ENCODE data around the gene ACAD8. TPM values are rescaled to one million over a fixed set of nuclear protein-coding genes. Genes with fewer than 3 reads are reported as not detected.

ACAD8 gene
- total and polyA plus RNA-seq, 10 of the 15 experiments (the other 5 are each of a cell fraction or from before 2014, with no cell fraction given): 9.9 to 34.8 (median 22.2) TPM

DNA sequence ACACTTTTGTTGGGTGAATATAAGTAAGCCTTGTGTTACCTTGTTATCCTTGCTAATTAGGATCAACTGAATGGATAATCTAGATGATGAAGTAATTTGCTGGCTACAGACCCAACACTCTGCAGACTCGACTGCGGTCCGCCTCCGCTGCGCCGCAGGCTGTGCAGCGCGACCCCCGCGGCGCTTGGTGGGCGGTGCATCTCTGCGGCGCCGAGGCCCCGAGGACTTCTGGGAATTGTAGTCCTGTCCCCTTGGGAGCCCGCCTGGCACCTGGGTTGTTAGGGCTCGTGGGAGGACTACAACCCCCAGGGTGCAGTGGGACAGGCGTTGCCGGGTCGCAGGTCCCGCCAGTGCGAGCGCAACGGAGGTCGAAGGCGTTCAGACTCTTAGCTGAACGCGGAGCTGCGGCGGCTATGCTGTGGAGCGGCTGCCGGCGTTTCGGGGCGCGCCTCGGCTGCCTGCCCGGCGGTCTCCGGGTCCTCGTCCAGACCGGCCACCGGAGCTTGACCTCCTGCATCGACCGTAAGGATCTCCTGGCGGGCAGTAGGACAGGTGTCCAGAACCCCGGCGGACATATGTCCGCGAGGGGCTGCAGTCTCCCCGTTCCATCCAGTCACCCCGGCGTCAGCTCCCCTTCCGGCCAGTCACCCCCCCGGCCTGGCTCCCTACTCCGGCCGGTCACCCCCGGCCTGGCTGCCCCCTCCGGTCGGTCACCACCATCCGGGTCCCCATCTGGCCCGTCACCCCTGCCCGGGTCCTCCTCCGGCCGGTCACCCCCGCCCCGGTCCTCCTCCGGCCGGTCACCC lies at the start of gene ACAD8, which contains the start of gene THYN1 (continued):
- TF ChIP-seq, protein P1, sequence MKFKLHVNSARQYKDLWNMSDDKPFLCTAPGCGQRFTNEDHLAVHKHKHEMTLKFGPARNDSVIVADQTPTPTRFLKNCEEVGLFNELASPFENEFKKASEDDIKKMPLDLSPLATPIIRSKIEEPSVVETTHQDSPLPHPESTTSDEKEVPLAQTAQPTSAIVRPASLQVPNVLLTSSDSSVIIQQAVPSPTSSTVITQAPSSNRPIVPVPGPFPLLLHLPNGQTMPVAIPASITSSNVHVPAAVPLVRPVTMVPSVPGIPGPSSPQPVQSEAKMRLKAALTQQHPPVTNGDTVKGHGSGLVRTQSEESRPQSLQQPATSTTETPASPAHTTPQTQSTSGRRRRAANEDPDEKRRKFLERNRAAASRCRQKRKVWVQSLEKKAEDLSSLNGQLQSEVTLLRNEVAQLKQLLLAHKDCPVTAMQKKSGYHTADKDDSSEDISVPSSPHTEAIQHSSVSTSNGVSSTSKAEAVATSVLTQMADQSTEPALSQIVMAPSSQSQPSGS (IDR thresholded peaks at IDR 0.05; ENCODE audit: low read length): no peak
- TF ChIP-seq POLR2AphosphoS2 (IDR thresholded peaks at IDR 0.05; ENCODE audit: low read depth, low read length) (peak; percentile 70; the same call in 1 of the 2 replicates), CHD1 (IDR thresholded peaks at IDR 0.05; ENCODE audit: low read depth, low read length) (no peak), NR2F1 (conservative IDR thresholded peaks at IDR 0.05) (peak; percentile 82), KLF5 (IDR thresholded peaks at IDR 0.05; ENCODE audit: partially characterized antibody) (no peak), YBX1 (IDR thresholded peaks at IDR 0.05) (no peak), POLR2A (IDR thresholded peaks at IDR 0.05; ENCODE audit: low read depth, low read length) (peak; percentile 88), YY1 (IDR thresholded peaks at IDR 0.05; ENCODE audit: low read depth, low read length) (peak; percentile 28; the same call in 1 of the 2 replicates), CREM (IDR thresholded peaks at IDR 0.05; ENCODE audit: low read depth) (peak; percentile 92), MYB (IDR thresholded peaks at IDR 0.05; ENCODE audit: borderline replicate concordance, low read depth, low read length) (0 out of 2 replicates have a peak, but pooled peaks have one; percentile 54), FOXK2 (IDR thresholded peaks at IDR 0.05) (no peak), LARP7 (IDR thresholded peaks at IDR 0.05) (peak; percentile 47; the same call in 1 of the 2 replicates), IRF4 (IDR thresholded peaks at IDR 0.05; ENCODE audit: low read depth, low read length) (no peak), GABPA (IDR thresholded peaks at IDR 0.05; ENCODE audit: low read depth) (no peak), EGR1 (IDR thresholded peaks at IDR 0.05; ENCODE audit: borderline replicate concordance in 1 of 2, low read depth in 2 of 2, low read length in 2 of 2) (peak; percentile 45 to 86), TBL1XR1 (IDR thresholded peaks at IDR 0.05; ENCODE audit: low read depth, low read length) (peak; percentile 55; the same call in 1 of the 2 replicates), CHD4 (IDR thresholded peaks at IDR 0.05) (no peak), MEF2B (IDR thresholded peaks at IDR 0.05; ENCODE audit: partially characterized antibody, poor library complexity, severe bottlenecking) (no peak)
- TF ChIP-seq, protein P2, sequence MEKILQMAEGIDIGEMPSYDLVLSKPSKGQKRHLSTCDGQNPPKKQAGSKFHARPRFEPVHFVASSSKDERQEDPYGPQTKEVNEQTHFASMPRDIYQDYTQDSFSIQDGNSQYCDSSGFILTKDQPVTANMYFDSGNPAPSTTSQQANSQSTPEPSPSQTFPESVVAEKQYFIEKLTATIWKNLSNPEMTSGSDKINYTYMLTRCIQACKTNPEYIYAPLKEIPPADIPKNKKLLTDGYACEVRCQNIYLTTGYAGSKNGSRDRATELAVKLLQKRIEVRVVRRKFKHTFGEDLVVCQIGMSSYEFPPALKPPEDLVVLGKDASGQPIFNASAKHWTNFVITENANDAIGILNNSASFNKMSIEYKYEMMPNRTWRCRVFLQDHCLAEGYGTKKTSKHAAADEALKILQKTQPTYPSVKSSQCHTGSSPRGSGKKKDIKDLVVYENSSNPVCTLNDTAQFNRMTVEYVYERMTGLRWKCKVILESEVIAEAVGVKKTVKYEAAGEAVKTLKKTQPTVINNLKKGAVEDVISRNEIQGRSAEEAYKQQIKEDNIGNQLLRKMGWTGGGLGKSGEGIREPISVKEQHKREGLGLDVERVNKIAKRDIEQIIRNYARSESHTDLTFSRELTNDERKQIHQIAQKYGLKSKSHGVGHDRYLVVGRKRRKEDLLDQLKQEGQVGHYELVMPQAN (conservative IDR thresholded peaks at IDR 0.05): peak; percentile 42
- TF ChIP-seq, protein P3, sequence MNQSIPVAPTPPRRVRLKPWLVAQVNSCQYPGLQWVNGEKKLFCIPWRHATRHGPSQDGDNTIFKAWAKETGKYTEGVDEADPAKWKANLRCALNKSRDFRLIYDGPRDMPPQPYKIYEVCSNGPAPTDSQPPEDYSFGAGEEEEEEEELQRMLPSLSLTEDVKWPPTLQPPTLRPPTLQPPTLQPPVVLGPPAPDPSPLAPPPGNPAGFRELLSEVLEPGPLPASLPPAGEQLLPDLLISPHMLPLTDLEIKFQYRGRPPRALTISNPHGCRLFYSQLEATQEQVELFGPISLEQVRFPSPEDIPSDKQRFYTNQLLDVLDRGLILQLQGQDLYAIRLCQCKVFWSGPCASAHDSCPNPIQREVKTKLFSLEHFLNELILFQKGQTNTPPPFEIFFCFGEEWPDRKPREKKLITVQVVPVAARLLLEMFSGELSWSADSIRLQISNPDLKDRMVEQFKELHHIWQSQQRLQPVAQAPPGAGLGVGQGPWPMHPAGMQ (IDR thresholded peaks at IDR 0.05; ENCODE audit: borderline replicate concordance): no peak
- TF ChIP-seq, protein P4, sequence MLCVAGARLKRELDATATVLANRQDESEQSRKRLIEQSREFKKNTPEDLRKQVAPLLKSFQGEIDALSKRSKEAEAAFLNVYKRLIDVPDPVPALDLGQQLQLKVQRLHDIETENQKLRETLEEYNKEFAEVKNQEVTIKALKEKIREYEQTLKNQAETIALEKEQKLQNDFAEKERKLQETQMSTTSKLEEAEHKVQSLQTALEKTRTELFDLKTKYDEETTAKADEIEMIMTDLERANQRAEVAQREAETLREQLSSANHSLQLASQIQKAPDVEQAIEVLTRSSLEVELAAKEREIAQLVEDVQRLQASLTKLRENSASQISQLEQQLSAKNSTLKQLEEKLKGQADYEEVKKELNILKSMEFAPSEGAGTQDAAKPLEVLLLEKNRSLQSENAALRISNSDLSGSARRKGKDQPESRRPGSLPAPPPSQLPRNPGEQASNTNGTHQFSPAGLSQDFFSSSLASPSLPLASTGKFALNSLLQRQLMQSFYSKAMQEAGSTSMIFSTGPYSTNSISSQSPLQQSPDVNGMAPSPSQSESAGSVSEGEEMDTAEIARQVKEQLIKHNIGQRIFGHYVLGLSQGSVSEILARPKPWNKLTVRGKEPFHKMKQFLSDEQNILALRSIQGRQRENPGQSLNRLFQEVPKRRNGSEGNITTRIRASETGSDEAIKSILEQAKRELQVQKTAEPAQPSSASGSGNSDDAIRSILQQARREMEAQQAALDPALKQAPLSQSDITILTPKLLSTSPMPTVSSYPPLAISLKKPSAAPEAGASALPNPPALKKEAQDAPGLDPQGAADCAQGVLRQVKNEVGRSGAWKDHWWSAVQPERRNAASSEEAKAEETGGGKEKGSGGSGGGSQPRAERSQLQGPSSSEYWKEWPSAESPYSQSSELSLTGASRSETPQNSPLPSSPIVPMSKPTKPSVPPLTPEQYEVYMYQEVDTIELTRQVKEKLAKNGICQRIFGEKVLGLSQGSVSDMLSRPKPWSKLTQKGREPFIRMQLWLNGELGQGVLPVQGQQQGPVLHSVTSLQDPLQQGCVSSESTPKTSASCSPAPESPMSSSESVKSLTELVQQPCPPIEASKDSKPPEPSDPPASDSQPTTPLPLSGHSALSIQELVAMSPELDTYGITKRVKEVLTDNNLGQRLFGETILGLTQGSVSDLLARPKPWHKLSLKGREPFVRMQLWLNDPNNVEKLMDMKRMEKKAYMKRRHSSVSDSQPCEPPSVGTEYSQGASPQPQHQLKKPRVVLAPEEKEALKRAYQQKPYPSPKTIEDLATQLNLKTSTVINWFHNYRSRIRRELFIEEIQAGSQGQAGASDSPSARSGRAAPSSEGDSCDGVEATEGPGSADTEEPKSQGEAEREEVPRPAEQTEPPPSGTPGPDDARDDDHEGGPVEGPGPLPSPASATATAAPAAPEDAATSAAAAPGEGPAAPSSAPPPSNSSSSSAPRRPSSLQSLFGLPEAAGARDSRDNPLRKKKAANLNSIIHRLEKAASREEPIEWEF (IDR thresholded peaks at IDR 0.05; ENCODE audit: insufficient replicate concordance, low read depth, low read length): no peak

Measured in GM12878 (cell line).